Adipocyte (in vitro differentiated cells): ENCODE results near the gene ARL13B.
"Not testable (repeated sequence)": the region's sequence is repeated elsewhere in the genome, so short reads cannot be mapped to it uniquely, and the experiment has no call there.

ENCODE experiments used
- DNase-seq: peaks from one replicate; pipeline ENCODE4 v3.0.0-alpha.2; 2015; ENCODE audit warnings: low read depth
- H3K27me3 ChIP-seq: replicated peaks from 2 replicates; pipeline ENCODE4 v1.7.0; 2013; ENCODE audit warnings: mild to moderate bottlenecking, low read length, moderate library complexity; ENCODE audit not compliant: control insufficient read depth, insufficient read depth
- H3K36me3 ChIP-seq: 2 replicates; pipeline ENCODE4 v1.7.0; 2013; ENCODE audit warnings: low read length, mild to moderate bottlenecking, moderate library complexity; ENCODE audit not compliant: control insufficient read depth, insufficient read depth, severe bottlenecking
- H3K4me1 ChIP-seq: 2 replicates; pipeline ENCODE4 v1.7.0; 2013; ENCODE audit warnings: mild to moderate bottlenecking, low read length, moderate library complexity; ENCODE audit not compliant: control insufficient read depth, insufficient read depth
- H3K4me3 ChIP-seq: 2 replicates; pipeline ENCODE4 v1.7.0; 2013; ENCODE audit warnings: mild to moderate bottlenecking, low read length, moderate library complexity
- H3K9ac ChIP-seq: 2 replicates; pipeline ENCODE4 v1.7.0; 2013; ENCODE audit warnings: mild to moderate bottlenecking, low read length, moderate library complexity
- H3K9me3 ChIP-seq: 2 replicates; pipeline ENCODE4 v1.7.0; 2013; ENCODE audit warnings: mild to moderate bottlenecking, low read length, moderate library complexity; ENCODE audit not compliant: control insufficient read depth

ARL13B gene

GRCh38 chr3:93979850-93980676 is at the start of gene ARL13B:
Gene ARL13B (plus strand): TSS chr3:93980155. CDS start chr3:93980424, 269 bp downstream.
- Histone ChIP-seq H3K4me1 (peaks cover 17% of the 10 kb centered on the region), H3K9me3 (no peaks in the 10 kb centered on the region), H3K4me3 (peak within 1 kb of the TSS; percentile 98), H3K36me3 (no peaks in the 10 kb centered on the region), H3K9ac (peak within 1 kb of the TSS; percentile 89), H3K27me3 (no peaks in the 10 kb centered on the region)
- DNase-seq, result peak; percentile 100

- no peaks in the 10 kb centered on the region for H3K36me3 ChIP-seq
- H3K4me1 ChIP-seq, result no peaks in the 10 kb centered on the region
- no peak overlapping the region for H3K9ac ChIP-seq
- no peaks in the 10 kb centered on the region for H3K27me3 ChIP-seq
- H3K9me3 ChIP-seq, result no peaks in the 10 kb centered on the region
- no peak overlapping the region for H3K4me3 ChIP-seq
- DNase-seq, result no peak
Observed at GRCh38 chr3:93931597-93932229, 48.2 kb upstream of the ARL13B start.

- Histone ChIP-seq H3K4me1 (no peaks in the 10 kb centered on the region), H3K9ac (no peak overlapping the region), H3K9me3 (no peaks in the 10 kb centered on the region), H3K36me3 (no peaks in the 10 kb centered on the region), H3K27me3 (no peaks in the 10 kb centered on the region), H3K4me3 (no peak overlapping the region)
- no peak for DNase-seq
Observed at GRCh38 chr3:93934366-93935046, 45.4 kb upstream of the ARL13B start.

GRCh38 chr3:93936549-93936948 is 43.4 kb upstream of the ARL13B start:
- no peak for DNase-seq
- no peaks in the 10 kb centered on the region for H3K36me3 ChIP-seq
- no peak overlapping the region for H3K4me3 ChIP-seq

GRCh38 chr3:93937485-93937884 is 42.5 kb upstream of the ARL13B start:
- H3K4me3 ChIP-seq, result not testable (repeated sequence)

More at GRCh38 chr3:93936549-93936948, 43.4 kb upstream of the ARL13B start:
- H3K27me3 ChIP-seq, result no peaks in the 10 kb centered on the region
- no peaks in the 10 kb centered on the region for H3K4me1 ChIP-seq
- H3K9ac ChIP-seq, result no peak overlapping the region
- no peaks in the 10 kb centered on the region for H3K9me3 ChIP-seq

GRCh38 chr3:93949958-93950357 is 30.0 kb upstream of the ARL13B start:
- H3K27me3 ChIP-seq, H3K9me3 ChIP-seq, DNase-seq, H3K4me1 ChIP-seq, H3K9ac ChIP-seq, H3K4me3 ChIP-seq, H3K36me3 ChIP-seq: not testable (repeated sequence)

More at GRCh38 chr3:93937485-93937884, 42.5 kb upstream of the ARL13B start:
- not testable (repeated sequence) for DNase-seq, H3K9ac ChIP-seq, H3K27me3 ChIP-seq, H3K9me3 ChIP-seq, H3K4me1 ChIP-seq, H3K36me3 ChIP-seq

GRCh38 chr3:93961026-93961425 is 18.9 kb upstream of the ARL13B start:
- no peaks in the 10 kb centered on the region for H3K9me3 ChIP-seq
- no peak for DNase-seq
- no peak overlapping the region for H3K9ac ChIP-seq
- H3K4me1 ChIP-seq, result peaks cover 9% of the 10 kb centered on the region
- no peak overlapping the region for H3K4me3 ChIP-seq
- no peaks in the 10 kb centered on the region for H3K36me3 ChIP-seq
- H3K27me3 ChIP-seq, result no peaks in the 10 kb centered on the region

GRCh38 chr3:93961489-93961888 is 18.5 kb upstream of the ARL13B start:
- DNase-seq, result no peak
- Histone ChIP-seq H3K4me3 (no peak overlapping the region), H3K9ac (no peak overlapping the region), H3K4me1 (peaks cover 9% of the 10 kb centered on the region), H3K36me3 (no peaks in the 10 kb centered on the region), H3K9me3 (no peaks in the 10 kb centered on the region), H3K27me3 (no peaks in the 10 kb centered on the region)

- Histone ChIP-seq H3K4me1 (peaks cover 9% of the 10 kb centered on the region), H3K9ac (no peak overlapping the region), H3K36me3 (no peaks in the 10 kb centered on the region), H3K27me3 (no peaks in the 10 kb centered on the region), H3K4me3 (no peak overlapping the region), H3K9me3 (no peaks in the 10 kb centered on the region)
- no peak for DNase-seq
Observed at GRCh38 chr3:93962798-93963197, 17.2 kb upstream of the ARL13B start.

GRCh38 chr3:93965106-93965505 is 14.8 kb upstream of the ARL13B start:
- H3K9me3 ChIP-seq, H3K36me3 ChIP-seq, H3K9ac ChIP-seq, H3K4me3 ChIP-seq, H3K27me3 ChIP-seq, DNase-seq: not testable (repeated sequence)
- H3K4me1 ChIP-seq, result peaks cover 31% of the 10 kb centered on the region

- H3K4me1 ChIP-seq, result peaks cover 37% of the 10 kb centered on the region
- DNase-seq, result peak; percentile 48
Observed at GRCh38 chr3:93969443-93969842, 10.5 kb upstream of the ARL13B start.

More at GRCh38 chr3:93969443-93969842, 10.5 kb upstream of the ARL13B start:
- Histone ChIP-seq H3K27me3 (no peaks in the 10 kb centered on the region), H3K4me3 (no peak overlapping the region), H3K9me3 (no peaks in the 10 kb centered on the region), H3K36me3 (no peaks in the 10 kb centered on the region), H3K9ac (no peak overlapping the region)
